Fibroblast of skin of scalp (primary cell): ENCODE data around the gene FGF13. TPM values are rescaled to one million over a fixed set of nuclear protein-coding genes. Genes with fewer than 3 reads are reported as not detected.

Source experiments
- DNase-seq: peaks from one replicate; pipeline ENCODE4 v3.0.0-alpha.2; 2013
- polyA plus RNA-seq, 2 experiments: library from polyadenylated mRNA; unstranded; fragments of 120-200 nt; gene quantifications; one replicate each; pipeline ENCODE4 v1.2.1, GENCODE V29; 2013; ENCODE audit not compliant: insufficient read length in 2 of 2

Gene FGF13
- polyA plus RNA-seq (2013, experiment 1 of 2; ENCODE audit: insufficient read length): 0.89 TPM
- 4.5 TPM for polyA plus RNA-seq (2013, experiment 2 of 2; ENCODE audit: insufficient read length)

GRCh38 chrX:138711399-138712347 is at the start of gene FGF13:
Gene FGF13 (minus strand): TSS chrX:138711717. CDS start chrX:138711003, 714 bp downstream.
- peak; percentile 33 for DNase-seq

- DNase-seq: no peak
These were observed 47.9 kb upstream of the FGF13 start for GRCh38 chrX:138759217-138759943.

- peak; percentile 66 for DNase-seq
These were observed 44.7 kb upstream of the FGF13 start for GRCh38 chrX:138756234-138756633.

GRCh38 chrX:138754861-138755260 is 43.3 kb upstream of the FGF13 start:
- no peak for DNase-seq

- no peak for DNase-seq
These were observed 37.0 kb upstream of the FGF13 start for GRCh38 chrX:138748480-138748879.

- peak; percentile 46 for DNase-seq
These were observed 33.7 kb upstream of the FGF13 start for GRCh38 chrX:138745196-138745595.

GRCh38 chrX:138742217-138742616 is 30.7 kb upstream of the FGF13 start:
- DNase-seq: no peak

GRCh38 chrX:138740341-138740740 is 28.8 kb upstream of the FGF13 start:
- DNase-seq: no peak

- DNase-seq: no peak
These were observed 11.8 kb upstream of the FGF13 start for GRCh38 chrX:138723301-138723700.

- no peak for DNase-seq
These were observed 7.9 kb upstream of the FGF13 start for GRCh38 chrX:138719396-138719795.

- no peak for DNase-seq
These were observed 7.4 kb upstream of the FGF13 start for GRCh38 chrX:138718941-138719340.

- DNase-seq: no peak
These were observed 613 bp downstream of the FGF13 start for GRCh38 chrX:138710866-138711341.

- DNase-seq: no peak
These were observed 1.4 kb downstream of the FGF13 start for GRCh38 chrX:138709886-138710791.

GRCh38 chrX:138708268-138708667 is 3.2 kb downstream of the FGF13 start:
- no peak for DNase-seq

- DNase-seq: no peak
These were observed 6.9 kb downstream of the FGF13 start for GRCh38 chrX:138704596-138704995.

GRCh38 chrX:138704101-138704500 is 7.4 kb downstream of the FGF13 start:
- no peak for DNase-seq

- peak; percentile 37 for DNase-seq
These were observed 18.9 kb downstream of the FGF13 start for GRCh38 chrX:138692591-138692990.

- no peak for DNase-seq
These were observed 20.3 kb downstream of the FGF13 start for GRCh38 chrX:138691186-138691585.

- DNase-seq: peak; percentile 48
These were observed 20.9 kb downstream of the FGF13 start for GRCh38 chrX:138690591-138690990.

GRCh38 chrX:138683600-138683999 is 27.9 kb downstream of the FGF13 start:
- DNase-seq: no peak

- no peak for DNase-seq
These were observed 41.8 kb downstream of the FGF13 start for GRCh38 chrX:138669693-138670092.

GRCh38 chrX:138664466-138664865 is 47.1 kb downstream of the FGF13 start:
- DNase-seq: no peak
